HTR-8/SVneo (cell line): ENCODE results near the gene HOXC11.

Source experiments
- DNase-seq: peaks from one replicate; pipeline ENCODE4 v3.0.0; 2011; ENCODE audit warnings: low spot score, mixed read lengths; ENCODE audit not compliant: insufficient read length
- FAIRE-seq: peaks from 2 replicates; lab custom pipeline; 2011; peaks lifted over from hg19 to GRCh38; lab: Jason Lieb, UNC

HOXC11 gene

GRCh38 chr12:53995378-53996239 lies 22.7 kb downstream of the HOXC11 start:
- DNase-seq (no peak), FAIRE-seq (no peak)

GRCh38 chr12:53996240-53997203 lies 23.6 kb downstream of the HOXC11 start:
- DNase-seq (no peak), FAIRE-seq (no peak)

GRCh38 chr12:53997204-53998109 lies 24.5 kb downstream of the HOXC11 start:
- no peak for FAIRE-seq
- no peak for DNase-seq

- FAIRE-seq: no peak
- no peak for DNase-seq
Measured at GRCh38 chr12:53998110-53998899, 25.4 kb downstream of the HOXC11 start.

DNA sequence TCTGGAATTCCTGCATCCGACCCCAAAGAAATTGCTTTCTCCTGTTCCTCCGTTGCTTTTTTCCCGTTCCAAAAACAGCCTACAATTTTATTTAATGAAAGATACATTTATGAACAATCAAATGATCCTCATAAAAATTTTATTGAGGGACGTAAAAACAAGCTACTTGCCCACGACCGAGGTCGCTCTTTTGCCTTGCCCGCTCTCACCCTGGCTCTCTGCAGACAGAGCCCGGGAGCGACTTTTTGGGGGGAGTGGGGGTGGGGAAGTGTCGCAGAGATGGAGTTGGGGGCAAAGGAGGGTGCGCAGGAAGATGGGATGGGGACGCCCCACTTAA lies 25.9 kb downstream of the HOXC11 start:
- FAIRE-seq: no peak
- DNase-seq: no peak

DNA sequence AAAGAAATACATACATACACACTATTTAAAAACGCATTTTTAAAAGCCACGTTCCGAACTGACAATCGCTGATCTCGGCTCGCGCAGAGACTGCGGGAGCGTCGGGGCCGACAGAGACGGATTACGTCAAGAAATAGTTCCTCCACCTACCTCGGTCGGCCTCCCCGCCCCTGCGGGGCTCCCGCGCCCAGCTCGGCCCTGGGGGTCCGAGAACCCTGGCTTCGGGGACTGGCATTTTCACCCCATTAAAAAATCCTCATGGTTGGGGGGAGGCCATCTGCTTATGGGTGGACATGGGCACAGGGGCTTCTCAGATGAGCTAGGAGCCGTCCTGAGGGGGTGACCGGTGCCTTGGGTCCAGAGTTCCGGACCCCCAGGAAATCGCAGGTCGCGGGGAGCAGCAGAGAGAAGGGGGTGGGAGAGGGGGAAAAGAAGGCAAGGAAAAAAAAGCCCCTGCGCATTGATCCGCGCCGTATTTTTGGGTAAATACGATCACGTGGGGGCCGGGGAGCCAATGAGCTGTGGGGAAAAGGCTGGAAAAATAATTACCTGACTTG lies 26.7 kb downstream of the HOXC11 start:
- no peak for FAIRE-seq
- no peak for DNase-seq

- no peak for DNase-seq
- FAIRE-seq: no peak
Measured at GRCh38 chr12:54000116-54001114, 27.5 kb downstream of the HOXC11 start, which contains the start of gene HOXC9. Gene HOXC9, plus strand, starts transcription at chr12:54000161. Its CDS starts 28 bp downstream, at chr12:54000189.

DNA sequence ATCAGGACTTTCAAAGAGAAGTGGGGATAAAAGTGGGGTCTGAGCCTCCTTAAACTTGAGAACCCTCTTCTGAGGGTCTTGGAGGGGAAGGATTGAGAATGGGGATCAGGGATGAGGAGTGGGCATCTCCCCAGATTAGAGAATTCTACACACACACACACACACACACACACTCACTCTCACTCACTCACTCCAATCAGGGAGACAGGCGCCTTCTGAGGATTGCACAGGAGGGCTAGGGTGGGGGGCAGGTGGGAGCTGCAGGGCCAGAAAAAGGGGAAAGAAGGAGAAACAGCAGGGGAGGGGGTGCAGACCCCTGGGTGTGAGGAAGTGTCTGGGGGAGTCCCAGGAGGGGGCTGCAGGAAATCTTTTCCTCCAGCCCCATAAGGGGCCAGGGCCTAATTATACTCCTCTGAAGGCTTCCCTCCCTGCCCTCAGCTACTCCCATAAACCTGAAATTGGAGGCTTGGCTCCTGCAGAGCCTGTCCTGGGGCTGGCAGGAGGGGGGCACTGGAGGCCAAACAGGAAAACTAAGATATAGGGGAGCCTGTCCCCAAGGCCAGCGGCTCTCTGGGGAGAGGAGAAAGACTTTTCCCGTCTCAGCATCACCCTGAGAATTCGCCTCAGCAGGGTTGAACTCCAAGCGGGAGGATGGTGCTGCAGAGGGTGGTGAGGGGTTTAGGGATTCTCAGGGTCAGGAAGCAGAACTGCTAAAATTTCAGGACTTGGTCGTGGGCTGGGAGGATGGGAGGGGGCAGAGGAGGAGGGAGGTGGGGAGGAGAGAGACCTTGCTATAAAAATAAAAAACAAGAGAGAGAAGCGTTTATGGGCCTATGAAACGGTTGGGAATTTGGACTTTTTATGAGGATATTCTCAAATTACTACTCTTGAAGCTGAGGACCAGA lies 28.6 kb downstream of the HOXC11 start:
- no peak for DNase-seq
- no peak for FAIRE-seq

- no peak for DNase-seq
- no peak for FAIRE-seq
Measured at GRCh38 chr12:54002278-54002914, 29.5 kb downstream of the HOXC11 start.

- DNase-seq: no peak
- no peak for FAIRE-seq
Measured at GRCh38 chr12:54002915-54003389, 30.0 kb downstream of the HOXC11 start.

DNA sequence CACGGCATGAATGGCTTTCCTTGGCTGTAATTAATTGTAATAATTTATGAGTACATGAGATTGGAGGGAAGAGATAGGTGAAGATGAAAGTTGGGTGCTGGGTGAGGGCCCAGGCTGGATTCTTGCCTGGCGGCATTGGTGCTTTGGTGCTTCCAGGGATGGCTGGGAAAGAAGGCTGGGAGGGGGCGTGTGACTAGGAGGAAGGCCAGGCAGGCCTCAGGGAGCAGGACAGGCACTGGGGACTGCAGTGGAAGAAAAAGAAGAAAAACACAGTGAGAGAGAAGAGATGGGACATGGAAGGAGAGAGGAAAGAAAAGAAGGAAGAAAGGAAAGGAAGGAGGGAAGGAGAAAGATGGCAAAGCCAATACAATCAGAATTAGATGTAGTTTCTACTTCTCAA lies 30.7 kb downstream of the HOXC11 start:
- FAIRE-seq: no peak
- no peak for DNase-seq

GRCh38 chr12:54004063-54004840 lies 31.3 kb downstream of the HOXC11 start:
- DNase-seq (no peak), FAIRE-seq (no peak)

DNA sequence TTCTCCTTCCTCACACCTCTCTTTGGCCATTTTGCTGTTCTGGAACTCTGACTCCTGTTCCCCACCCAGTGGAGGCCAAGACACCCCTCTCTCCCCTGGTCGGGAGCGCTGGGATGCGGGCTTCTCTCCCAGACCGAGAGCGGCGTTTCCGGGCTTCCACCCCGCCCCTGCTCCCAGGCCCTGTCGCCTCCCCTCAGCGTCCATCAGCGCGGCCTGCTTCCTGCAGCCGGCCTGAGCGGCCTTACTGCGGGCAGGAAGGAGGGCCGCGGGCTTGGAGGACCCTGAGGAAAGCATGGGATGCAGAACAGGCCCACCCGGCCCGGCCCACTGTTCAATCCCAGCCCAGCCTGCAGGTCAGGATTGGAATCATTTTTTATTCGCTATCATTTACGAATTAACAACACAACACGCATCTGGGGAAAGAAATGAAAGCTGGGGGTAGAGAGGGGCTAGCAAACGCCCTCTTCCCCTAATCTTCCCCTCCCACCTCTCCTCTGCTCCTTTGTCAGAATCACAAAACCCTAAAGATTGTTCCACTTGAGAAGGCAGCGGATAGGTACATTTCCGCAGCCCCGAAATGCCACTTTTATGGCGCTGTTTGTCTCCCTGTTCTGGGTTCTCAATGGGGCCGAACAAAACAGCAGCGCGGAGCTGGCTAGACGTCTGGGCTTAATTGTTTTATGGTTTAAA lies 32.1 kb downstream of the HOXC11 start:
- FAIRE-seq (no peak), DNase-seq (no peak)

- FAIRE-seq (no peak), DNase-seq (no peak)
Measured at GRCh38 chr12:54005531-54005852, 32.6 kb downstream of the HOXC11 start.
